H1 (cell line): Measurements from ENCODE around the gene CXXC5. TPM values are rescaled to one million over a fixed set of nuclear protein-coding genes. Genes with fewer than 3 reads are reported as not detected.

ENCODE experiments used
- RBBP5 ChIP-seq: IDR thresholded peaks from 2 replicates; pipeline ENCODE4 v1.7.1; 2012; ENCODE audit warnings: low read depth, mild to moderate bottlenecking, inconsistent platforms, low read length, moderate library complexity, borderline replicate concordance
- RNF2 ChIP-seq: fragments of 200-900, 300-1000 bp; sonication (generic); IDR thresholded peaks from 2 replicates; pipeline ENCODE4 v1.7.1; 2016; ENCODE audit warnings: borderline replicate concordance, low read depth, mild to moderate bottlenecking, antibody characterized with exemption, low read length; ENCODE audit not compliant: poor library complexity, severe bottlenecking; ENCODE audit errors: missing control alignments
- polyA plus RNA-seq, 7 experiments: library from polyadenylated mRNA; depleted of rRNA in 3 of 7; stranded (reverse) in 5 of 7; unstranded in 2 of 7; fragments of >200 nt in 5 of 7; fragments of 200-250 nt in 2 of 7; gene quantifications; 1 replicate in 5 of 7; 2 replicates in 1 of 7; 4 replicates in 1 of 7; pipeline versions ENCODE4 v1.2.1 to v1.2.3, GENCODE V29; 2011 to 2013; ENCODE audit warnings: missing spikeins in 2 of 7, mixed read lengths in 2 of 7
- total RNA-seq: library from RNA; stranded (reverse); fragmentation: NEBNext Ultra II Directional; extraction: Animal tissue kit (Norgen Biotek cat#: 25700); gene quantifications from 2 replicates; pipeline ENCODE4 v1.2.1, GENCODE V29; 2021

CXXC5 gene
- total and polyA plus RNA-seq, 2 of the 8 experiments (the other 6 are each of a cell fraction or from before 2014, with no cell fraction given) = 61.4 to 74.0 TPM

- TF ChIP-seq RNF2 (no peak), RBBP5 (no peak)
Observed at GRCh38 chr5:139678751-139679750, 30.9 kb downstream of the CXXC5 start (continued).
